HG03469 (cell line): Measurements from ENCODE around the gene MDFI.

Source experiments
- ATAC-seq: cut with Tn5 transposase; IDR thresholded peaks from one replicate; pipeline ENCODE4 v1.9.1; 2021; ENCODE audit warnings: mild to moderate bottlenecking, moderate library complexity, moderate number of reproducible peaks; ENCODE audit not compliant: unreplicated experiment

The MDFI gene

DNA sequence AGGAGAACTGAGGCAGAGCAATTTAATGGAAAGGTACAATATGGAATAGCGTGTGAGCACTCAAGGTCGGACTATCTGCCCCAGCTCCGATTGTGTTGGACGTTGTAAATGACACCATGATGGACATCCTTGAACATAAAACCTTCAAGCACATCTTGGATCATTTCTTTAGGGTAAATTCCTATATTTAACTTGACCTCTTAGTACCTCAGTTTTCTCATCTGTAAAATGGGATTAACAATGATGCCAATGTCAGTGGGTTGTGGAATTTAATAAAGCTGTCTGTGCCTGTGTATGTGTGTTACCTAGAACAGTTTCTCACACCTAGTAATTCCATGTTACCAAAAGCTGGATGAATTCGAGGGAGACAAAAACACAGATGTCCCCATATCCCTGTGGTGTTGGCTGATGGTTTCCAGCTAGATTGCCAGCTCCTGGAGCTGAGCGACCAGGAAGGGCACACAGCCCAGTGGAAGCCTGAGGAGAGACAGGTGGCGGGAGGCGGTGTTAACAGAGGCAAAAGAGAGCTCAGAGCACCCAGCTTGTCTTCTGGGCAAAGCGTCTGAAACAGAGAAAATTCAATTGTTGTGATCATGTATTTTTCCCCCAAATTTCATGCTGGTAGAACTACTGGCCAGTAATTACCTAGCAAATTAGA, 32.6 kb downstream of the MDFI start:
- no peak for ATAC-seq

- no peak for ATAC-seq
Observed at GRCh38 chr6:41671376-41671775, 33.1 kb downstream of the MDFI start.

DNA sequence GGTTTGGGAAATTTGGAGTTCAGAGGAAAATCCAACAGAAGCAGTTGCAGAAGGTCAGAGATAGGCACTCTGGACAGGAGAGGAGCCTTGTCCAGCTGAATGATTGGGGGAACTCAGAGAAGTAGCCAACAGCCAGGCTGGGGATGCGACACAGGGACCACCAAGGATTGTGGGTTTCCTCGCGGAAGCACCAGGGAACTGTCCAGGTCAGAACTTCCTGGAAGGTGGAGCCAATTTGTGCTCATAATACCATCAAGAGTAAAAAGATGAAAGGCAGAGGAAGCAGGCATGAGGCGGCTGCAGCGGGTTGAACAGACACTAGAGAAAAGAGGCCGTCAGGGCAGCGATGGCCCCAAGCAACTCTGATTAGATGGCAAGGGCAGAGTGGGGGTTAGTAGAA, 33.7 kb downstream of the MDFI start:
- ATAC-seq: no peak

DNA sequence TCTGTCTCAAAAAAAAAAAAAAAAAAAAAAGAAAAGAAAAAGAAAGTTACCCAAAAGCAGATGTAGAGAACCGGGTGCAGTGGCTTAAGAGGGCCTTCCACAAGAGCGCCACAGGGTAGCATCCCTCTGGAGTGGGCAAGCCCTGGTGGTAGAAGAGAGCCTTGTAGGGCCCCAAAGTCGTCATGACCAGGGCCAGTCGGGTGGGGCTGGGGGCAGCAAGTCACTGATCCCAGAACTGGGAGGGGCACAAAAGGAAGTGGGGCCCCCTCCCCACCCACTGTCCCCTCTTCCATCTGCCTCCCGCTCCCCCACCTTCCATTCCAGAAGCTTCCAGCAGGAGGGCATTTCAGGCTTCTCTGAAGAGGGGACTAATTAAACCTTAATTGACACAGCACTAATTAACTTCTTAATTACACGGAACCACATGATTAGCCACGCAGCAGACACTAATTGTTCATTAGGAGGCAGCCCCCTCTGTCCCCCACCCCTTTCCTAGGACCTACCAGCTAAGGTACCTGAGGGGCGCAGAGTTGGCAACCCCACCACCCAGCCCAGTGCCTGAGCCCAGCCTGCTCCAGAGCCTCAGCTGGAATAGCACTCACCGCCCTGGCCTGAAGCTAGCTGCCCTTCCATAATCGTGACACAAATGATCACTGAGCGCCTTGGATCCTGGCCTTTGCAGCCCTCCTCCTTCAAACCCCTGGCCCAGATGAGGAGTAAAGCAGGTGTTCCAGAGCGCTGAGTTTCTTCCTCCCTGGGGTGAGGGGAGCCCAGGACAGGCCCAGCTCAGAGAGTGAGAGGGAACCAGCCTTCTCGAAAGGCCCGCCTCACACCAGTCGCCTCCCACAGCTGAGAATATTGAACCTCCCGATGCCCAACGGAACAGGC, 34.8 kb downstream of the MDFI start:
- ATAC-seq: no peak

DNA sequence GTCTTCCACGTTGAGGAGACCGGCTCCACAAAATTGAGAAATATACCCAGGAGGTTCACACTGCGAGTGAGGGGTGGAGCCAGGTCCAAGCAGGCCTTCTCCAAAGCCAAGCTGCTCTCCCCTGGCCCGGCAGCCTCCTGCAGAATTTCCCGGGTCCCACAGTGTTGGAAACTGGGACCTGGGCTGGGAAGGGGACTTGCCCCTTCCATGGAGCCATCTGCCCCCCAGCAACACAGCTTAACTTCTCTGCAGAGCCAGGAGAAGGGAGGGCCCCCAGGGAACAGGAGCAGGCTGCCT, 35.4 kb downstream of the MDFI start:
- no peak for ATAC-seq

DNA sequence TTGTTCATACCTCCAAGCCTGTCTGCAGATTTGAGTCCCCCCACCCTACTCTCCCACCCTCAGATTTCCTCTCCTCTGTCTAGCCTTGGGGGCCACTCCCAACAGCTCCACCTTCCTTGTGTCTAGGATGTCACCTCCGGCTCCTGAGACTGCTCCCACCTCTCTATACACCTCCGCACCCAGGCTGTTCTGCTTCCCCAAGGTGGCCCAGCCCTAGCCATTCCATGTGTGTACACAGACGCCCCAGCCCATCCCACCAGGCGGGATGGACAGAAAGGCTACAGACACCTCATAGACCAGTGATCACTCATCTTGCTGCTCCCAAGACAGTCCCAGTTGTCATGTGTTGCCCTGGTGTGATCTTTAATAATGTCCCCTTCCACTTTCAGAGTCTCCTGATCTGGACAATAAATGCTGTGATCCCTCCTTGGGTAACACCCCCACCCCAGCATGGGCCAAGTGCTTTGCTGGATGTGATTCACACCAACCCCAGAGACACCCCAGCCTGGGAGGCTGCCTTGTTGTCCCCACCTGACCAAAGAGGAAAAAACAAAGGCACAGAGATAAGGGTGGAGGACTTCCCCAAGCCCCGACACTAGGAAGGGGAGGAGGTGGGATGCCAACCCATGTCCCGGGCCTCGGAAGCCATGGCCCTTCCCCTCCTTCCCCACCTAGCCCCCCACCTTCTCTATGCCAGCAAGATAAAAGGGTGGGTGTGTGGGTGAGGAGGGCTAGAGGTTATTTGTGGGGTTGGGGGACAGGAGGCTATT, 36.1 kb downstream of the MDFI start:
- ATAC-seq: no peak

DNA sequence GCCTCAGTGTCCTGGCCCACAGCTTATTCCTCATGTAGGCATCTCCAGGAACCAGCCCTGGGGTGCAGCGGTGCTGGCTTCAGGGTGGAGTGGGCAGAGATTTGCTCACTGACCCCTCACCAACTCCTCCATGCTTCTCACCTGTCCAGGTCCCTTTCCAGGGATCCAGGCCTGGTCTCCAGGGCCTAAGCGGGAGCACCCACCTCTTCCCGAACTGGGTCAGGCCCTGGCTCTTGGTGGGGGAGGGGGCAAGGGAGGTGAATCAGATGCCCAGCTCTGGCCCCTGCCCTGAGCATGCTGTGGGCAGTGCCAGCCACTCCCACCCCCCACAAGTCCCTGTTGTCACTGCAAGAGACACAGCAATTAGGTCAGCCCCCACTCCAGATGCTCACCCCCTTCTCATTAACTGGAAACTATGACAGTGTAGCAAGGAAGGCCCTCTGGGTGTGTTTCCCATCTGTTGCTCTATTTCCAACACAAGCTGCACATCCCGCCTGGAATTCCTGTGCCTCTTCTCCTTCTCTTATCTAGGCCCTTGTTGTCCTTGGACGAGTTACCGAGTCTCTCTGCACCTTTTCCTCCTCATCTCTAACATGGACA, 37.0 kb downstream of the MDFI start:
- no peak for ATAC-seq

GRCh38 chr6:41675992-41676391, 37.7 kb downstream of the MDFI start:
- ATAC-seq: no peak

DNA sequence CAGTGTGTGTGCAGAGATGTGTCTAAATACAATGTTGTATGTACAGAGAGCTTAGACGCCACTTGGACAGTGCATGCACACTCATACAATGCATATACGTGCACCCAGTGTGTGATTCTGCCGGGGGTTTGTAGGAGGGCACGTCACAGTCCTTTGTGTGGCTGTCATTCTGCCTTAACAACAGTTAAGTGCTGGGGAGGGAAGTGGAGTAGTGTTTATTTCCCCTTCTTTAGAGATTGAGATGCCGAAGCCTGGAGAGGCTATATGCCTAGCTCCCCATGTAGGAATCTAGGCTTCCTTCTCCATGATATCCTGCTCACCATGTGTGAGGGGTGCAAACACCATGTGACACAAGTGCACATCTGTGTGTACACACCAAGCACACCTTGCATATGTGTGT, 38.2 kb downstream of the MDFI start:
- ATAC-seq: no peak

DNA sequence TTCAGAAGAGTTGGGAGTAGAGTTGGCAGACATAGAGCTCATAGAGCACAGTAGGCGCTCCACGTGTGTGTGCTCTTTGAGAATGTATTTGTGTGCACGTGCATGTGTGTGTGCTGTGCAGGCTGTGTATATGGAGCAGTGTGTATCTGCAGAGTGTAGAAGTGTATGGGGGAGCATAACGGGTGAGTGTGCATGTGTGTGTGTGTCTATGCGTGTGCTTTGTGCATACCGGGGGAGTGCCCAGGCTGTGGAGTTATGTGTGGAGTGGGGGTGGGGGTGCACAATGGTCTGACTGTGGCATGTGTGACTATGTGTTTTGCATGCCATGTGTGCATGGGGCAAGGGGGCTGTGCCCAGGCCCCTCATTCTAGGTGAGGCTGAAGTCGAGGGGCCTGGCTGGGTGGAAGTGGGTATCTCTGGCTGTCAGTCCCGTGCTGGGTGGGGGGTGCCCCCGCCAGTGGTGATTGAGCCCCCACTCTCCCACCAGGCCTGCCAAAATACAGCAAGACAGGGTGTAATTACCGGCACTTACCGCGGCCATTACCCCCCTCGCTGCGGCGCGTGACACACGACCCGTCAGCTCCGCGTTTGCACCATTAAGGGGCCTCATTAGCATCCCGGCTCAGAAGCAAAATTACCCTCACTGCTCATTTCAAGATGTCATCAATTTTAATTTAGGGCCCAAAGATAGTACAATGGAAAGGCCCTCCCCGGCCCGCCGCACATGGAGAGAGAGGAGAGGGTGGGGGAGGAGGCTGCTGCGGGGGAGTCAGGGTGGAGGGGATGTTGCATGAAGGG, 39.1 kb downstream of the MDFI start:
- ATAC-seq: no peak

DNA sequence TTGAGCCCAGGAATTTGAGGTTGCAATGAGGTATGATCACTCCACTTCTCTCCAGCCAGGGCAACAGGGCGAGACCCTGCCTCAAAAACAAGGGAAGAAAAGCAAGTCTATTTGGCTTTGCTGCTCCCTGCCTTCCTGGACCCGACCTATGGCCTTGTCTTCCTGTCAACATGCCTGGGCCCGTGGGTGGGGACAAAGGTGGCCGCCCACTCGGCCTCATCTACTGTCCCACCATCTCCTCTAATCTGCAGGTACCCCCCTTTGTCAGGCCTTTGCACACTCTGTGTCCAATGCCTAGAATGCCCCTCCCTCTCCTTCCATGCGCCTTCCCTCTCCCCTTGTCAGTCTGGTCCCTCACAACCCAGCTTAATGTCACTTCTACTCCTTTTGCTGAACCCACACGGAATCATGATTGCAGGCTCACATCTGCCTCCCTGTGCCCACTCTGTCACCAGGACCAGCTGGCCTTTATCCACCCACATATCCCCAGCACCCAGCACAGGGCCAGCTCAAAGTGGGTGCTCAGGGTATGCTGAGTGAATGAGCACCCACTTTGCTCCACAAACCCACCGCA, 40.3 kb downstream of the MDFI start:
- ATAC-seq: no peak

DNA sequence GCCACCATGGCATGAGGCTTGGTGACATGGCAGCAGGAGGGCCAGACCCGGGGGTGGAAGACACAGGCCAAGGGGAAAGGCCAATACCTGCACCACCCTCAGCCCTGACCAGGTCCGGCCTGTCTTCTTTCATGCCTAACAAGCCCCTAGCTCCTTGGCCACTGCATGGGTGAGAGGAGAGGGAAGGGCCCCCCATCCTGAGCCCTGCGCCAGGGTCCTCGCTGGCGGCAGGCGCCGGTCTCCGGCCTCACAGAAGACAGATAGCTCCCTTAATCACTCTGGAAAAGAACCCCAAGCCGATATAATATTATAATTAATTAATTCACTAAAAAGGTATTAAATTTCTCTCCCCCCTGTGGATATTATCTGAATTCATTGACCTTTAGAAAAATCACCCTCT, 41.4 kb downstream of the MDFI start:
- ATAC-seq: no peak

- ATAC-seq: no peak
Observed at GRCh38 chr6:41680182-41680965, 42.1 kb downstream of the MDFI start.

DNA sequence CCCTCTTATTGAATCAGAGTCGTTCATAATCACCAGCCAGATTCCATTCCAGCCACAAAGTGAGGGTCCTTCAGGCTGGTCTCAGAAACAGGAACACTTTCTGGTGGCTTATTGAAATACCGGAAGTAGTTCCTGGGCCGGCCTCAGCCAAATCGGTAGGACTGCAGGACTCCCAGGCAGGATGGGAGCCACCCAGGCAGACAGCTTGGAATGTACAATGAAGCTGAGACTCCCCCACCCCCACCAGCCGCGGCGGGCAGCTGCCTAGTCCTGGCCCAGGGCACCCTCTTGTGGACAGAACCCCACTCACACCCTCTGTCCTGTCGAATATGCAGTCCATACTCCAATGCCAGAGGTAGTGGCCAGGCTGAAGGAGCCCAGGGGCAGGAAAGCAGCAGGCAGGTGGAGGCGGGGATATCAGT, 43.8 kb downstream of the MDFI start:
- no peak for ATAC-seq

GRCh38 chr6:41682497-41683272, 44.4 kb downstream of the MDFI start:
- no peak for ATAC-seq

GRCh38 chr6:41683273-41683522, 44.9 kb downstream of the MDFI start:
- ATAC-seq: no peak

DNA sequence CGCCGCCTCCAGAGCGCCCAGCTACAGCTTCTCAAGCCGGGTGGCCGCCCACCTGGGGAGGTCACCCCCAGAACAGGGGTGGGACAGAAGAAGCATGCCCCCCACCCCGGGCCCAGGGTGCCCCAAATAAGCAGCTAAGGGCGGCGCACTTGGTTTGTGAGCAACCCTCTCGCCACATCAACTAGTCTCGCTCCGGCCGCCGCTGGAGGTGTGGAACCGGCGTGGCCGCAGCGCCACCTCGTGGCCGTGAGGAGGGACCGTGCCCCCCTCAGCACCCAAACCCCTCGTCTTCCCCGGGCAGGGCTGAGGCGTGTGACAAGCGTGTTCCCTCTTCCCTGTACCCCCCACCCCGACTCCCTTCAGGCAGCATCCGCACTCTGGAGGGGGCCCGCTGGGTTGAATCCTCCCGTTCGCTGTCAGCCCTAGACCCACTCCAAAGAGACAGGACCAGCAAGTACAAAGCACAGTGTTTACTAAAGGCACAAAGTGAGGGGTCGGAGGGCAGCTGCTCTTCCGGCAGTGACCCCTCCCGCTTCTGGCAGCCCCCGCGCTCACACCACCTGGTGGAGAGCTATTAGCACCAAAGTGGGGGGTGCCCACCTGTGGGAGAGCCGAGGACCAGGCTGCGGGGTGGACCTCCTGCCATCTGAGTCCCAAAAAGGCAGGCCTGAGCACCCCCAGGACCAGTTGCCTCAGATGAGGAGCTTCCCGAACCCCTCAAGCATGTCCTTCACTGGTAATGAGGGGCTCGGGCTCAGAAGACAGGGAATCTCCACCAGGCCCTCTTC, 45.4 kb downstream of the MDFI start:
- ATAC-seq: no peak
